Measurements from ENCODE around the gene STAP2.

GRCh38 chr19:4342314-4342614 is 3.6 kb upstream of the STAP2 start:
- TF ChIP-seq POLR2A (IDR thresholded peaks at IDR 0.05; ENCODE audit: low read length) = no peak
- no peak for TF ChIP-seq GATA1 (IDR thresholded peaks at IDR 0.05; ENCODE audit: low read depth, low read length)
